GM12892 (cell line): Measurements from ENCODE around the gene PIMREG.

Source experiments
- DNase-seq: peaks from one replicate; pipeline ENCODE4 v3.0.0; 2011; ENCODE audit not compliant: insufficient read length
- FAIRE-seq: peaks from 2 replicates; lab custom pipeline; 2011; peaks lifted over from hg19 to GRCh38; lab: Jason Lieb, UNC
- POLR2A ChIP-seq: IDR thresholded peaks from 2 replicates; pipeline ENCODE4 v1.6.1; 2011; ENCODE audit warnings: low read depth, low read length, control low read depth
- POLR2AphosphoS5 ChIP-seq: IDR thresholded peaks from 2 replicates; pipeline ENCODE4 v1.6.1; 2011; ENCODE audit warnings: low read depth, low read length, control low read depth
- TAF1 ChIP-seq: IDR thresholded peaks from 2 replicates; pipeline ENCODE4 v1.6.1; 2011; ENCODE audit warnings: low read depth, mild to moderate bottlenecking, control low read depth, low read length, borderline replicate concordance

Gene PIMREG

GRCh38 chr17:6498356-6498755 is 54.1 kb downstream of the PIMREG start:
- TF ChIP-seq TAF1 (no peak), POLR2AphosphoS5 (no peak), POLR2A (no peak)
- DNase-seq = no peak
- no peak for FAIRE-seq

GRCh38 chr17:6498901-6499540 is 54.8 kb downstream of the PIMREG start:
- FAIRE-seq (no peak), DNase-seq (no peak)
- TF ChIP-seq TAF1 = no peak
- no peak for TF ChIP-seq POLR2A
- TF ChIP-seq POLR2AphosphoS5 = no peak
